Epithelial cell of esophagus (primary cell): ENCODE results near the gene RBL1.
"Not testable (repeated sequence)": the region's sequence is repeated elsewhere in the genome, so short reads cannot be mapped to it uniquely, and the experiment has no call there.

ENCODE experiments used
- DNase-seq: peaks from one replicate; pipeline ENCODE4 v3.0.0; 2010; ENCODE audit warnings: low read depth
- H3K4me3 ChIP-seq: 2 replicates; pipeline ENCODE4 v1.5.1; 2011; ENCODE audit warnings: mild to moderate bottlenecking, low read length, control low read depth
- CTCF ChIP-seq: IDR thresholded peaks from 2 replicates; pipeline ENCODE4 v1.5.1; 2011; ENCODE audit warnings: low read depth, mild to moderate bottlenecking, low read length, control low read depth, inconsistent platforms; ENCODE audit not compliant: insufficient read depth; ENCODE audit errors: missing control alignments

The RBL1 gene

GRCh38 chr20:36967636-36968035, 128.2 kb downstream of the RBL1 start:
- no peak for DNase-seq
- TF ChIP-seq CTCF, result no peak
- H3K4me3 ChIP-seq, result no peak overlapping the region

DNA sequence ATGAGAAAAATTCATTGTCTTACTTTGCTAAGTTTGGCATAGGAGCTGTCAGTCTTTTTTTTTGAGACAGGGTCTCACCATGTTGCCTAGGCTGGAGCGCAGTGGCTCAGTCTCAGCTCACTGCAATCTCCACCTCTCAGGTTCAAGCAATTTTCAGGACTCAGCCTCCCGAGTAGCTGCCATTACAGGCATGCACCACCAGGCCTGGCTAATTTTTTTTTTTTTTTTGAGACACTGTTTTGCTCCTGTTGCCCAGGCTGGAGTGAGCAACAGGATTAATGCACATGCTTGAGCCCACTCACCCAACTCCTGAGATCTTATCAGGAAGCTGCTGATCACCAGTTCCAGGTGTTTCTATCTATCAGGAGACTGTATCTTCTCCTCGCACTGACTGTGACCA, 128.8 kb downstream of the RBL1 start:
- H3K4me3 ChIP-seq, DNase-seq: not testable (repeated sequence)

GRCh38 chr20:36962354-36962941, 133.3 kb downstream of the RBL1 start:
- DNase-seq, H3K4me3 ChIP-seq: not testable (repeated sequence)

DNA sequence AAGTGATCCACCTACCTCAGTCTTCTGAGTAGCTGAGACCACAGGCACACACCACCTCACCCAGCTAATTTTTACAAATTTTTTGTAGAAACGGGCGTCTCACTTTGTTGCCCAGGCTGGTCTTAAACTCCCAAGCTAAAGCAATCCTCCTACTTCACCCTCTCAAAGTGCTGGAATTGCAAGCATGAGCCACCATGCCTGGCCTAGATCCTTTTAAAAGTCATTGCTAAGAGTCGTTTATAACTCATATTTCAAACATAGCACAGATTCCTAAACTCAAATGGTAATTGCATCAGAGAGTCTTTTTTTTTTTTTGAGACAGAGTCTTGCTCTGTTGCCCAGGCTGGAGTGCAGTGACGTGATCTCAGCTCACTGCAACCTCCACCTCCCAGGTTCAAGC, 136.6 kb downstream of the RBL1 start:
- H3K4me3 ChIP-seq, result no peak overlapping the region
- TF ChIP-seq CTCF, result no peak

GRCh38 chr20:36957875-36958667, 137.7 kb downstream of the RBL1 start:
- no peak overlapping the region for H3K4me3 ChIP-seq
- no peak for TF ChIP-seq CTCF
- no peak for DNase-seq

More for the DNA sequence above, 136.6 kb downstream of the RBL1 start:
- no peak for DNase-seq

DNA sequence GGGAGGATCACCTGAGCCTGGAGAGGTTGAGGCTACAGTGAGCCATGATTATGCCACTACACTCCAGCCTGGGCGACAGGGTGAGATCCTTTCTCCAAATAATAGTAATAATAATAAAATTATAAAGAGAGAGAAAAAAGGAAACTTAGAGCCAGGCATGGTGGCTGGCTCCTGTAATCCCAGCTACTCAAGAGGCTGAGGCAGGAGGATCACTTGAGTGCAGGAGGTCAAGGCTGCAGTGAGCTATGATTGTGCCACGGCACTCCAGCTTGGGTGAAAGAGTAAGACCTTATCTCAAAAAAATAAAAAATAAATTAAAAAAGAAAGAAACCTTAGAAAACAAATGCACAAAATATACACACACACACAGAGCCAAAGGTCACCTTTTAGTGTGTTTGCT, 139.1 kb downstream of the RBL1 start:
- H3K4me3 ChIP-seq, result no peak overlapping the region
- DNase-seq, result no peak
- no peak for TF ChIP-seq CTCF

GRCh38 chr20:36956016-36956415, 139.8 kb downstream of the RBL1 start:
- no peak for TF ChIP-seq CTCF
- H3K4me3 ChIP-seq, result no peak overlapping the region
- no peak for DNase-seq
